HL-60 (cell line): ENCODE measurements around the gene RSRC1.

ENCODE experiments used
- DNase-seq, 2 experiments: peaks; one replicate each; pipeline ENCODE4 v3.0.0-alpha.2; 2010 to 2020; ENCODE audit warnings: low read depth in 1 of 2, low spot score in 1 of 2
- H3K27ac ChIP-seq: fragments of 250-450 bp; sonication (Bioruptor Pico); replicated peaks from 2 replicates; pipeline ENCODE4 v1.5.1; 2020; ENCODE audit warnings: mild to moderate bottlenecking, moderate library complexity
- H3K27me3 ChIP-seq: fragments of 250-450 bp; sonication (Bioruptor Pico); 2 replicates; pipeline ENCODE4 v1.5.1; 2021; ENCODE audit warnings: mild to moderate bottlenecking, moderate library complexity; ENCODE audit not compliant: insufficient read depth, poor library complexity, severe bottlenecking
- H3K4me3 ChIP-seq: replicated peaks from 2 replicates; pipeline ENCODE4 v1.5.1; 2011; ENCODE audit warnings: mild to moderate bottlenecking, control low read depth, low read length; ENCODE audit not compliant: insufficient read depth
- GABPA ChIP-seq: IDR thresholded peaks from 2 replicates; pipeline ENCODE4 v1.6.1; 2012; ENCODE audit warnings: low read depth
- POLR2AphosphoS5 ChIP-seq: IDR thresholded peaks from 2 replicates; pipeline ENCODE4 v1.6.1; 2012; ENCODE audit warnings: low read depth
- SPI1 ChIP-seq: IDR thresholded peaks from 2 replicates; pipeline ENCODE4 v1.6.1; 2012; ENCODE audit warnings: low read depth, mild to moderate bottlenecking, borderline replicate concordance
- TF ChIP-seq, protein P1 (sequence below): IDR thresholded peaks from 2 replicates; pipeline ENCODE4 v1.6.1; 2012; ENCODE audit warnings: low read depth; ENCODE audit not compliant: insufficient replicate concordance
- TF ChIP-seq, protein P2 (sequence below): IDR thresholded peaks from one replicate; pipeline ENCODE4 v1.5.1; 2011; ENCODE audit warnings: low read length, control low read depth, inconsistent platforms; ENCODE audit not compliant: insufficient read depth

RSRC1 gene

GRCh38 chr3:158159714-158160113 is 49.8 kb downstream of the RSRC1 start:
- no peak for TF ChIP-seq GABPA
- TF ChIP-seq, protein P1, sequence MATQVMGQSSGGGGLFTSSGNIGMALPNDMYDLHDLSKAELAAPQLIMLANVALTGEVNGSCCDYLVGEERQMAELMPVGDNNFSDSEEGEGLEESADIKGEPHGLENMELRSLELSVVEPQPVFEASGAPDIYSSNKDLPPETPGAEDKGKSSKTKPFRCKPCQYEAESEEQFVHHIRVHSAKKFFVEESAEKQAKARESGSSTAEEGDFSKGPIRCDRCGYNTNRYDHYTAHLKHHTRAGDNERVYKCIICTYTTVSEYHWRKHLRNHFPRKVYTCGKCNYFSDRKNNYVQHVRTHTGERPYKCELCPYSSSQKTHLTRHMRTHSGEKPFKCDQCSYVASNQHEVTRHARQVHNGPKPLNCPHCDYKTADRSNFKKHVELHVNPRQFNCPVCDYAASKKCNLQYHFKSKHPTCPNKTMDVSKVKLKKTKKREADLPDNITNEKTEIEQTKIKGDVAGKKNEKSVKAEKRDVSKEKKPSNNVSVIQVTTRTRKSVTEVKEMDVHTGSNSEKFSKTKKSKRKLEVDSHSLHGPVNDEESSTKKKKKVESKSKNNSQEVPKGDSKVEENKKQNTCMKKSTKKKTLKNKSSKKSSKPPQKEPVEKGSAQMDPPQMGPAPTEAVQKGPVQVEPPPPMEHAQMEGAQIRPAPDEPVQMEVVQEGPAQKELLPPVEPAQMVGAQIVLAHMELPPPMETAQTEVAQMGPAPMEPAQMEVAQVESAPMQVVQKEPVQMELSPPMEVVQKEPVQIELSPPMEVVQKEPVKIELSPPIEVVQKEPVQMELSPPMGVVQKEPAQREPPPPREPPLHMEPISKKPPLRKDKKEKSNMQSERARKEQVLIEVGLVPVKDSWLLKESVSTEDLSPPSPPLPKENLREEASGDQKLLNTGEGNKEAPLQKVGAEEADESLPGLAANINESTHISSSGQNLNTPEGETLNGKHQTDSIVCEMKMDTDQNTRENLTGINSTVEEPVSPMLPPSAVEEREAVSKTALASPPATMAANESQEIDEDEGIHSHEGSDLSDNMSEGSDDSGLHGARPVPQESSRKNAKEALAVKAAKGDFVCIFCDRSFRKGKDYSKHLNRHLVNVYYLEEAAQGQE = no peak
- no peak for TF ChIP-seq POLR2AphosphoS5
- TF ChIP-seq, protein P2, sequence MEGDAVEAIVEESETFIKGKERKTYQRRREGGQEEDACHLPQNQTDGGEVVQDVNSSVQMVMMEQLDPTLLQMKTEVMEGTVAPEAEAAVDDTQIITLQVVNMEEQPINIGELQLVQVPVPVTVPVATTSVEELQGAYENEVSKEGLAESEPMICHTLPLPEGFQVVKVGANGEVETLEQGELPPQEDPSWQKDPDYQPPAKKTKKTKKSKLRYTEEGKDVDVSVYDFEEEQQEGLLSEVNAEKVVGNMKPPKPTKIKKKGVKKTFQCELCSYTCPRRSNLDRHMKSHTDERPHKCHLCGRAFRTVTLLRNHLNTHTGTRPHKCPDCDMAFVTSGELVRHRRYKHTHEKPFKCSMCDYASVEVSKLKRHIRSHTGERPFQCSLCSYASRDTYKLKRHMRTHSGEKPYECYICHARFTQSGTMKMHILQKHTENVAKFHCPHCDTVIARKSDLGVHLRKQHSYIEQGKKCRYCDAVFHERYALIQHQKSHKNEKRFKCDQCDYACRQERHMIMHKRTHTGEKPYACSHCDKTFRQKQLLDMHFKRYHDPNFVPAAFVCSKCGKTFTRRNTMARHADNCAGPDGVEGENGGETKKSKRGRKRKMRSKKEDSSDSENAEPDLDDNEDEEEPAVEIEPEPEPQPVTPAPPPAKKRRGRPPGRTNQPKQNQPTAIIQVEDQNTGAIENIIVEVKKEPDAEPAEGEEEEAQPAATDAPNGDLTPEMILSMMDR = no peak
- TF ChIP-seq SPI1 = no peak
- no peaks in the 10 kb centered on the region for H3K27me3 ChIP-seq
- no peak overlapping the region for H3K4me3 ChIP-seq
- no peak for DNase-seq
- H3K27ac ChIP-seq = no peak overlapping the region

GRCh38 chr3:158160958-158161357 is 51.1 kb downstream of the RSRC1 start:
- no peak for TF ChIP-seq GABPA
- TF ChIP-seq, protein P2 = no peak
- TF ChIP-seq, protein P1 = no peak
- TF ChIP-seq POLR2AphosphoS5 = no peak
- TF ChIP-seq SPI1 = no peak
- Histone ChIP-seq H3K27me3 (no peaks in the 10 kb centered on the region), H3K27ac (no peak overlapping the region), H3K4me3 (no peak overlapping the region)
- DNase-seq = no peak

DNA sequence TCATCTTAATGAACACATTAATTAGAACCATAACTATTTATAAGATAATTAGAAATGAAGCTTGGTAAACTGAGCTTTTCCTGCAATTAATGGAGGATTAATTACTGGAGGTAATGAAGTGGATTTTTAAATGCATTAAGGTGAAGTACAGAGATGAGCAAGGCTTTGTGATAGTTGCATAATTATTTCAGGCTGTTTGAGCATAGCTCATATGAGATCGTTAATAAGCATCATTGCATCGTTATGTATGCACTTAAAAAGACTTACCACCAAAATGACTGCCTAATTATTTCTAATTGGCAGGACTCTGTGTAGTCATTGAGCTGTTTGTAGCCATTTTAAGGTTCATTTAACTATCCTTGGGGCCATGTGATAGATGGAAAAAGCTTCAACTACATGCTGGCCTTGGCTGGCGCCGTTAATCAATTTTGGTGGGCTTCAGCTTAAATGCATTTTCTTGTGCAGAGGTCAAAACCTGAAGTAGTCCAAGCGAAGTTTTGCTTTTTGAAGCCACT is 55.3 kb downstream of the RSRC1 start:
- DNase-seq = no peak
- TF ChIP-seq GABPA (no peak), SPI1 (no peak), POLR2AphosphoS5 (no peak)
- TF ChIP-seq, protein P2 = no peak
- TF ChIP-seq, protein P1 = no peak
- Histone ChIP-seq H3K27ac (no peak overlapping the region), H3K27me3 (no peaks in the 10 kb centered on the region), H3K4me3 (no peak overlapping the region)
